HepG2 (cell line): ENCODE data around the gene SYS1. TPM values are rescaled to one million over a fixed set of nuclear protein-coding genes. Genes with fewer than 3 reads are reported as not detected.

Experiments
- FOSL1 ChIP-seq: sonication (generic); formaldehyde crosslinking; IDR thresholded peaks from 2 replicates; pipeline ENCODE4 v1.9.0; 2021; ENCODE audit warnings: missing genetic modification reagents, borderline replicate concordance
- HNF4A ChIP-seq: sonication (generic); formaldehyde crosslinking; IDR thresholded peaks from 2 replicates; pipeline ENCODE4 v1.4.0; 2020; ENCODE audit warnings: missing genetic modification reagents
- MTA1 ChIP-seq: sonication (generic); formaldehyde crosslinking; IDR thresholded peaks from 2 replicates; pipeline ENCODE4 v1.4.0; 2020; ENCODE audit warnings: missing genetic modification reagents, mild to moderate bottlenecking, borderline replicate concordance
- POLR2AphosphoS2 ChIP-seq: IDR thresholded peaks from 2 replicates; pipeline ENCODE4 v1.6.1; 2011; ENCODE audit warnings: low read depth, low read length, improper control_type of control experiment
- PRDM15 ChIP-seq: sonication (generic); formaldehyde crosslinking; IDR thresholded peaks from 2 replicates; pipeline ENCODE4 v1.4.0; 2020; ENCODE audit warnings: missing genetic modification reagents
- TBX2 ChIP-seq: sonication (generic); formaldehyde crosslinking; IDR thresholded peaks from 2 replicates; pipeline ENCODE4 v1.5.0; 2020; ENCODE audit warnings: missing genetic modification reagents, mild to moderate bottlenecking, borderline replicate concordance
- TEAD3 ChIP-seq: optimal IDR thresholded peaks from 2 replicates; pipeline ENCODE3; 2016; ENCODE audit warnings: borderline replicate concordance
- ZNF142 ChIP-seq: sonication (generic); formaldehyde crosslinking; IDR thresholded peaks from 2 replicates; pipeline ENCODE4 v1.4.0; 2020; ENCODE audit warnings: missing genetic modification reagents
- ZNF224 ChIP-seq: sonication (generic); formaldehyde crosslinking; IDR thresholded peaks from 2 replicates; pipeline ENCODE4 v1.5.0; 2020; ENCODE audit warnings: mild to moderate bottlenecking, missing genetic modification reagents
- ZNF263 ChIP-seq: sonication (generic); formaldehyde crosslinking; IDR thresholded peaks from 2 replicates; pipeline ENCODE4 v1.4.0; 2020; ENCODE audit warnings: missing genetic modification reagents
- ZNF367 ChIP-seq: sonication (generic); formaldehyde crosslinking; IDR thresholded peaks from 2 replicates; pipeline ENCODE4 v1.4.0; 2020; ENCODE audit warnings: missing genetic modification reagents, borderline replicate concordance
- ZNF547 ChIP-seq: sonication (generic); formaldehyde crosslinking; IDR thresholded peaks from 2 replicates; pipeline ENCODE4 v1.5.1; 2020; ENCODE audit warnings: mild to moderate bottlenecking, missing genetic modification reagents
- ZNF609 ChIP-seq: sonication (generic); formaldehyde crosslinking; IDR thresholded peaks from 2 replicates; pipeline ENCODE4 v1.4.0; 2020; ENCODE audit warnings: mild to moderate bottlenecking, missing genetic modification reagents, borderline replicate concordance
- ZNF768 ChIP-seq: sonication (generic); formaldehyde crosslinking; IDR thresholded peaks from 2 replicates; pipeline ENCODE4 v1.4.0; 2020; ENCODE audit warnings: missing genetic modification reagents
- polyA plus RNA-seq, 8 experiments: library from polyadenylated mRNA; depleted of rRNA in 3 of 8; stranded (reverse) in 7 of 8; unstranded in 1 of 8; fragments of >200 nt; fragmentation: Illumina TruSeq in 4 of 8; extraction: Trizol in 4 of 8; gene quantifications; 2 replicates each; pipeline versions ENCODE4 v1.2.1 to v1.2.3, GENCODE V29; 2011 to 2016; ENCODE audit warnings: low read depth in 4 of 8, missing spikeins in 1 of 8, mixed read lengths in 1 of 8; ENCODE audit not compliant: insufficient read depth in 1 of 8
- total RNA-seq, 5 experiments: library from RNA; depleted of rRNA; stranded (reverse); fragments of >200 nt; fragmentation: Illumina TruSeq; extraction: Trizol; gene quantifications; 2 replicates each; pipeline ENCODE4 v1.2.3, GENCODE V29; 2016; ENCODE audit warnings: low read depth in 1 of 5

Gene SYS1
- total and polyA plus RNA-seq, 2 of the 13 experiments (the other 11 are each of a cell fraction or from before 2014, with no cell fraction given), result 38.3 to 65.6 TPM

GRCh38 chr20:45362804-45363610 lies at the start of gene SYS1 (continued):
- TF ChIP-seq ZNF263 (peak; percentile 86), PRDM15 (CRISPR knock-in tag) (peak; percentile 61; the same call in 1 of the 2 replicates), ZNF367 (CRISPR knock-in tag) (no peak; the same call in 1 of the 2 replicates), ZNF547 (CRISPR knock-in tag) (peak; percentile 75), ZNF768 (CRISPR knock-in tag) (peak; percentile 86), TBX2 (peak; percentile 96), FOSL1 (CRISPR knock-in tag) (no peak), TEAD3 (peak; percentile 83), ZNF609 (CRISPR knock-in tag) (peak; percentile 88), HNF4A (peak; percentile 22; the same call in 1 of the 2 replicates), ZNF224 (CRISPR knock-in tag) (peak; percentile 91; the same call in 1 of the 2 replicates), MTA1 (peak; percentile 97; the same call in 1 of the 2 replicates), POLR2AphosphoS2 (peak; percentile 87; the same call in 1 of the 2 replicates), ZNF142 (no peak)
